Iris pigment epithelial cell (primary cell): ENCODE results near the gene RBM19.

Source experiments
- DNase-seq: peaks from one replicate; pipeline ENCODE4 v3.0.0-alpha.2; 2011; ENCODE audit warnings: low read depth

Gene RBM19

GRCh38 chr12:113855998-113856397 lies 110.1 kb downstream of the RBM19 start:
- no peak for DNase-seq

GRCh38 chr12:113854385-113855142 lies 111.6 kb downstream of the RBM19 start:
- DNase-seq: no peak

DNA sequence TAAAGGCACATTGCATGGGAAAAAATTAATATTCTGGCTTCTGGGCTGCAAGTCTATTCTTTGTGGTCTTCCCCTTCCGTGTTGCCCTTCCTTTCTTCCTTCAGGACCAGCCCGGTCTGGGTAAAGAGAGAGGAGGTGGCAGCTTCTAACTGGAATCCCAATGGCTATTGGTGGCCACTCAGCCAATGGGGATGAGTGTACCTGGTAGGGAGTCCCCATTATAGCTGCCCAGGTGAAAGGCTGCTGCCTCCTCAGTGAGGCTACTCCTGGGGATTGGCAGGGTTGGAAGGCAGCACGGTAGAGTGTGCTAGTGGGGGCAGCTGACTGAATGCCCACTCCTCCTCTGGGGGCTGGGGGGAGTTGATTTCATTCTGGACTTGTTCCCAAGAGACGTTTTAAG lies 112.6 kb downstream of the RBM19 start:
- no peak for DNase-seq

- no peak for DNase-seq
These were observed 113.2 kb downstream of the RBM19 start for GRCh38 chr12:113852695-113853490.

DNA sequence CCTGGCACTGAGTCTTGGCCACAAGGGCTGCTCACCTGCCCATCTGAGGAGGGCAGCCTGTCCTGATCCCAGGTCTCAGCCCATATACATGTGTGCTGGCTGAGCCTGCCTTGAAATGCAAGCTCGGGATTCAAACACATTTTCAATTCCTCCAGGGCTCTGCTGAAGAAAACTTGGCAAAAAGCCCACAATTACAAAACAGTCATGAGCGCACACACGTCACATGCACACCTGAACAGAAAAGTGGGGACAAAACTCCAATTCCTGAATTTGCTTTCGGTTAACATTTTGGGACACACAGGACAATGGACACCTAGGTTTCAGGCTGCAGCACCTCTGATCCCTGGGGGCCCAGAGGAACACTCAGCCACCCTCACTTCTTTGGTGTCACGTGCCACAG lies 113.9 kb downstream of the RBM19 start:
- no peak for DNase-seq

GRCh38 chr12:113850309-113851056 lies 115.6 kb downstream of the RBM19 start:
- no peak for DNase-seq

GRCh38 chr12:113847856-113848255 lies 118.3 kb downstream of the RBM19 start:
- DNase-seq: no peak

DNA sequence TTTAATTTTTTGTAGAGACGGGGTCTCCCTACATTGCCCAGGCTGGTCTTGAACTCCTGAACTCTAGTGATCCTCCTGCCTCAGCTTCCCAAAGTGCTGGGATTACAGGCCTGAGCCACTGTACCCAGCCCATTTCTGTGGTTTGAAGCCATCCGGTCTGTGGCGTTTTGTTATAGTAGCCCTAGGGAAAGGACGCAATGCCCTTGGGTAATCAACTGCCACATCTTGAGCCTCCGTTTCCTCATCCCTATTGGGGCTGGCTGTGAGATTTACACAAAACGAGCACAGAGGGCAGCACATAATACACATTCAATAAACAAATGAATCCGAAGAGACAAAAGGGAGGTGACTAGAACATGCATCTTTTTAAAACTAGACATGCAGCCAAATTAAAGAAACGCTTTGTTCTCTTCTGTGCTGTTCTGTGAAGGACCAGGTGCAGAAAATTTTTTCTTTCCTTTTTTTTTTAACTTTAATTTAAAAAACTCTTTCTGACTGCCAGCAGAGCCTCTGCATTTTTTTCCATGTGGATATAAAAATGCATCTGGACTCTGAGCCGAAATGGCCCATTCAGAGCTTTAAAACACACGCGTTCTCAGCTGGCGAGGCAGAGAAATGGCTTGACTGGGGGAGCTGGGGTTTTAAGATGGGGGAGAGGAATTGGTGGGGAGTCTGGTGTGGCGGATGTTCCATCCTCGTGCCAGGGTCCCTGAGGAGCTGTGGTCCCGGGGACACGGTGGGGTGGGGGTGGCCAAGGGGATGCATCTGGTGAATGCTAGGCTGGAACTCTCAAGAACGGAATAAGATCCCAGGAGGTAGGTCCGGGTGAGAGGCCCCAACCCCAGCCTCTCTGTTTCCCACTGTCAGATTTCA lies 119.0 kb downstream of the RBM19 start:
- no peak for DNase-seq

DNA sequence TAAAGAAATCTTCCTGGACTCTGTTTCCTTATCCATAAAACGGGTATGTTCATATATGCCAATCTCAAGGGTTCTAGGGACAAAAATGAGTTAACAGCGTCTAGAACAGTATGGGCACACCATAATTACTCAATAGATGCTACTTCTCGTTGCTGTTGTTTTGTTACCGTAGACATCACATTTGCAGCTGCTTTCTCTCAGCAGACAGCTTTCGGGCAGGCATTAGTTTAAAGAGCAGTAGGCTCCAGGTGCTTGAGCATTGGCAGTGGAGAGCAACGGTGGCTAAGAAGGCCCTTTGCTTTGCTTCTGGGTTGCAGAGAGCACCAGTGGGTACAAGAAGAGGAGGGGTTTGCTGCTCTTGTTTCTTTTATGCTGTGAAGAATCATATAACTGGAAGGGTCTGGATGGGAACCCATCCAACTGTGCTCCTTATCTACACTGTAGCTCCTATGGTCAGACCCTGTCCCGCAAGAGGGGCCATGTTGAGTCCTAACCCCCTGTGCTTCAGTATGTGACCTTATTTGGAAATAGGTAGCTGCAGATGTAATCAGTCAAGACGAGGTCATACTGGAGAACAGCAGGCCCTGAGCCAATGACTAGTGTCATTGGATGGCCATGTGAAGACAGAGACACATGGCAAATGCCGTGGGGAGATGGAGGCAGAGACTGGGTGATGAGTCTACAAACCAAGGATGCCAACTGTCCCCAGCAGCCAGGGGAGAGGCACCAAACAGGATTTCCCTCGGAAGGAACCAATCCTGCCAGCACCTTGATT lies 120.0 kb downstream of the RBM19 start:
- no peak for DNase-seq

DNA sequence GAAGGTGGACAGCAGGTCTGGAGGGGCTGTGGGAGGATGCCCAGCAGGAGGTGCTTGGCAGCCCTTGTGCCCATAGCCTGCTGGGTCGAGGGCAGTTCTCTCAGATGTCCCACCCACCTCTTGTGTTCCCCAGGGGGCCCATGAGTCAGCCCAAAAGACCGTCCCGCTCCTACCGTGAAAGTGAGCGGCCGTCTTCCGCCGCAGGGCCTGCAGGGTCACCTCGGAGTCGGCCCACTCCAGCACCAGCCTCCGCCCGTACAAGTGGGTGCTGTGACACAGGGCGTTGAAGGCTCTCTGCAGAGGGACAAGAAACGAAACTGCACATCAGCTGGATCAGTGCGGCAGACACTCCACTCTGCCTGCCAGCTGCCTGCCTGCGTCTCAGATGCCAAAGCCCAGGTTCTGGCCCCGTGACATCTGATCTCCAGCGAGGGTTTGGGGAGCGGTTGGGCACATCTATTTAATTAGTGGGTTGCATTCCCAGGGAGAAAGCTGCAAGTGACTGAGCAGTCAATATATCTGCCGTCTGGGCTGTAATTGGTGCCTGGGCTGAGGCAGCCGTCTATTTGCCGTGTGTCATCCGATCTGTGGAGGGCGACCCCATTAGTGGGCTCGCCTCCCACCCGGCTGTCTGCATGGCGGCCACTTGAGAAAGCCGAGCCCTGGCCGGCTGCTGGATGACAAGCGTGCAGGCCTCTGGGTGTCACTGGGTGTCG lies 121.5 kb downstream of the RBM19 start:
- no peak for DNase-seq

DNA sequence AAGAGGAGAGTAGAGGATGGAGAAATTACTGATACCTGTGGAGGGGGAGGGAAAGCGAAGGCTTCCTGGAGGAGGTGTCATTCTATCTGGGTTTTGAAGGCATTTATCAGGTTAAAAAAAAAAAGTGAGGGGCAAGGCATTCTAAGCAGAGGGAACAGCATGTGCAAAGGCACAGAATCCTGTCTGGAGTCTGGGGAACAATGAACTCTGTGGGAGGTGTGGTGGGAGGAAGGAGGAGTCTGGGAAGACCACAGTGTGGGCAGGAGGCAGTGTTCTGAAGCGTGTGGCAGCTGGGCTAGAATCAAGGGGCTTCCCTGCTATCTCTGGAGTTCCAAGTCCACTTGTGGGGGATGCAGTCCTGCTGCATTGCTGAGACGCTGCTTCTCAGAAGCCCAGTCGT lies 123.4 kb downstream of the RBM19 start:
- no peak for DNase-seq

DNA sequence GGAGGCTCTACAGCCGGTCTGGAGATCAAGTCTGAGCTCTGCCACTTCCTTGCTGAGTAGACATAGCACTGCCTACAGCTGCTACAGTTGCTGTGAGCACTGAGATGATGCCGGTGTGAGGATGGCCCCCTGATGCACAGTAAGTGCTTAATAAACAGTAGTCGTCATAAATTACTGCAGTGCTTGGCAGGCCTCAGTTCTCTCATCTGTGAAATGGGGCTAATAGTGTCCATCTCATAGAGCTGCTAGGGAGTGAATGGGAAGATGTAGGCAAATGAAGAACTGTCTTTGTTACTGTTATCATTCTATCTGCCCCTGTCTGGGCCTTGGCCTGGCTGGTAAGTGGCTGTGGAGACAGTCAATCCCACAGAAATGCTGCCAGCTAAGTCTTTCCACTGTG lies 124.3 kb downstream of the RBM19 start:
- DNase-seq: no peak

- DNase-seq: no peak
These were observed 125.6 kb downstream of the RBM19 start for GRCh38 chr12:113840401-113841042.

- no peak for DNase-seq
These were observed 127.2 kb downstream of the RBM19 start for GRCh38 chr12:113838896-113839295.

DNA sequence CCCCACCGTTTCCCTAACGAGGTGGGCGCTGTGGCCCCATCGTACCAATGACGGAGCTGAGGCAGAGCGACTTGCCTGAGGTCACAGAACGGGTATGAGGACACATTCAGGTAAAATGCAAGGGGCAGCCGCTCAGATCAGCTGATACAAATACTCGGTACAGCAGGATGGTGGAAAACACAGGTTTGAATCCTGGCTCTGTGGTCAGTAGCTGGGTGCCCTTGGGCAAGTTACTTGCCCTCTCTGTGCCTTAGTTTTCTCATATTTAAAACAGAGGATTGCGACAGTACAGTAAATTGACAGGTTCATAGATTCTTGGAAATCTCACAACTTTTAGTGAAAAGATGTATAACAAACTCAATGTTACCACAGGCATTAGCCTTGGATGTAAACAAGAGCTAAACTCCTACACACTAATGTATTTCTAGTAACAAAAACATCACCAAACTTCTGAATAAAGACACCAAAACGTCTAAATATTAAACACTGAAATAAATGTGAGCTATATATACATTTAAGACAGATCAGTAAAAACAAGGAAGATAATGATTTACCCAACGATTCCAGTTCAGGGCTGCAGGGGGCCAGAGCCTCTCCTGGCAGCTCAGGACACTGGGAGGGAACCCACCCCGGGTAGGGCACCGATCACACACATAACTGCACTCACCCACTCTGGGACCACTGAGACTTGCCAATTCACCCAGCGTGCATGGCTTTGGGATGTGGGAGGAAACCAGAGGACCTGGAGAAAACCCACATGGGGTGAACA lies 128.4 kb downstream of the RBM19 start:
- no peak for DNase-seq

- no peak for DNase-seq
These were observed 129.0 kb downstream of the RBM19 start for GRCh38 chr12:113837084-113837483.

- no peak for DNase-seq
These were observed 130.2 kb downstream of the RBM19 start for GRCh38 chr12:113835896-113836295.

- DNase-seq: no peak
These were observed 130.7 kb downstream of the RBM19 start for GRCh38 chr12:113835433-113835832.

DNA sequence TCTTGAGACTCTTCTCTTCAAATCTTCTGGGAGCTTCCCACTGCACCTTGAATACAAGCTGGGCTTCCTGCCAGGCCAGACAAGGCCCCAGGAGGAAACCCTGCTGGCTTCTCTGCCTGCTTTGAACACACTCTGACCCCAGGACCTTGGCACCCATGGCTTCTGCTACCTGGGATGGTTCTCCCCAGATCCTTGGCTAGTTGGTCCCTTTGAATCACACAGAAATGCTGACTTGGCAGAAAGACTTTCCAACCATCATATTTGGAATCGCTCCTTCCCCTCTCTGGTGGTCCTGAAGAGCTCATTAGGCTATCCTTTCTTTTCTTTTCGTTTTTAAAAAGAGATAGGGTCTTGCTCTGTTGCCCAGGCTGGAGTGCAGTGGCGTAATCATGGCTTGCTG lies 132.7 kb downstream of the RBM19 start:
- no peak for DNase-seq
